MCF 10A (cell line): ENCODE measurements around the gene HERC2. TPM values are rescaled to one million over a fixed set of nuclear protein-coding genes. Genes with fewer than 3 reads are reported as not detected.

Source experiments
- BruUV-seq: library from RNA; stranded (reverse); fragments of 400-500 nt; replicated peaks from 2 replicates; lab custom pipeline; 2021; lab: Mats Ljungman, UMichigan
- CTCF ChIA-PET: fragments of 300-600 bp; sonication (Branson Sonifier 250); formaldehyde crosslinking; extraction: SDS; loops from one replicate; lab custom pipeline; 2021; ENCODE audit warnings: antibody characterized with exemption, inconsistent platforms; lab: Yijun Ruan, JAX
- POLR2A ChIA-PET: fragments of 300-600, 350-650 bp; sonication (Branson Sonifier 250); formaldehyde crosslinking; extraction: SDS; loops from one replicate; lab custom pipeline; 2020; ENCODE audit warnings: antibody characterized with exemption, inconsistent platforms; lab: Yijun Ruan, JAX
- DNase-seq: peaks from one replicate; pipeline ENCODE4 v3.0.0-alpha.2; 2018; ENCODE audit not compliant: unreplicated experiment
- H3K27ac Mint-ChIP-seq: one replicate; pipeline ENCODE4 v1.8.0; 2022; ENCODE audit warnings: mild to moderate bottlenecking, low read depth, mixed read lengths; ENCODE audit not compliant: unreplicated experiment
- H3K27me3 Mint-ChIP-seq: one replicate; pipeline ENCODE4 v1.8.0; 2022; ENCODE audit warnings: mixed read lengths; ENCODE audit not compliant: insufficient read depth, unreplicated experiment
- H3K36me3 Mint-ChIP-seq: one replicate; pipeline ENCODE4 v1.8.0; 2022; ENCODE audit warnings: mild to moderate bottlenecking, moderate library complexity, mixed read lengths; ENCODE audit not compliant: insufficient read depth, unreplicated experiment
- H3K4me1 Mint-ChIP-seq: one replicate; pipeline ENCODE4 v1.8.0; 2022; ENCODE audit warnings: mixed read lengths; ENCODE audit not compliant: insufficient read depth, unreplicated experiment
- H3K4me3 Mint-ChIP-seq: one replicate; pipeline ENCODE4 v1.8.0; 2022; ENCODE audit warnings: mild to moderate bottlenecking, moderate library complexity, mixed read lengths; ENCODE audit not compliant: unreplicated experiment
- H3K9me3 Mint-ChIP-seq: one replicate; pipeline ENCODE4 v1.8.0; 2022; ENCODE audit warnings: mixed read lengths; ENCODE audit not compliant: unreplicated experiment
- intact Hi-C: fragments of 100-400 bp; cut with micrococcal nuclease; formaldehyde crosslinking; loops from 2 replicates; pipeline ENCODE4 v1.14.1; 2022
- total RNA-seq: library from RNA; stranded (reverse); gene quantifications from 2 replicates; pipeline ENCODE4 v1.2.3, GENCODE V29; 2022
- TF ChIP-seq, protein P1 (sequence below): fragments of 200-600 bp; IDR thresholded peaks from one replicate; pipeline ENCODE4 v1.8.0; 2022; ENCODE audit warnings: antibody characterized with exemption, mild to moderate bottlenecking; ENCODE audit not compliant: unreplicated experiment

Gene HERC2
- total RNA-seq, 1 experiment from 2014 or later, result 65.2 TPM

DNA sequence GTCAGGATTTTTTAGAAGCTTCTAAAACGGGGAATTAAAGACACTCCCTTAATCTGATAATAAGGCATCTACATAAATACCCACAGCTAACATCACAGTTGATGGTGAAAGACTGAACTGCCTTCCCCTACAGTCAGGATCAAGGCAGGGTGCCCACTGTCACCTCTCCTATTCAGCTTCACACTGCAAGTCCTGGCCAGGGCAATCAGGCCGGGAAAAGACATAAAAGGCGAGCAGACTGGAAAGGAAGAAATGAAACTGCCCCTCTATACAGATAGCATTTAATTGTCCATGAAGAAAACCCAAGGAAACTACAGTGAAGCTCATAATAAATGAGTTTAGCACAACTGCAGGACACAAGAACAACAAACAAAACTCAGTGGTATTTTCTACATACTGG is 61.7 kb downstream of the HERC2 start:
- Mint-ChIP-seq H3K27me3 (no peaks in the 10 kb centered on the region), H3K36me3 (peaks cover 74% of the 10 kb centered on the region), H3K27ac (no peak overlapping the region), H3K9me3 (no peaks in the 10 kb centered on the region), H3K4me3 (no peak overlapping the region), H3K4me1 (no peaks in the 10 kb centered on the region)
- intact Hi-C loops, result no loop called here
- TF ChIP-seq, protein P1, sequence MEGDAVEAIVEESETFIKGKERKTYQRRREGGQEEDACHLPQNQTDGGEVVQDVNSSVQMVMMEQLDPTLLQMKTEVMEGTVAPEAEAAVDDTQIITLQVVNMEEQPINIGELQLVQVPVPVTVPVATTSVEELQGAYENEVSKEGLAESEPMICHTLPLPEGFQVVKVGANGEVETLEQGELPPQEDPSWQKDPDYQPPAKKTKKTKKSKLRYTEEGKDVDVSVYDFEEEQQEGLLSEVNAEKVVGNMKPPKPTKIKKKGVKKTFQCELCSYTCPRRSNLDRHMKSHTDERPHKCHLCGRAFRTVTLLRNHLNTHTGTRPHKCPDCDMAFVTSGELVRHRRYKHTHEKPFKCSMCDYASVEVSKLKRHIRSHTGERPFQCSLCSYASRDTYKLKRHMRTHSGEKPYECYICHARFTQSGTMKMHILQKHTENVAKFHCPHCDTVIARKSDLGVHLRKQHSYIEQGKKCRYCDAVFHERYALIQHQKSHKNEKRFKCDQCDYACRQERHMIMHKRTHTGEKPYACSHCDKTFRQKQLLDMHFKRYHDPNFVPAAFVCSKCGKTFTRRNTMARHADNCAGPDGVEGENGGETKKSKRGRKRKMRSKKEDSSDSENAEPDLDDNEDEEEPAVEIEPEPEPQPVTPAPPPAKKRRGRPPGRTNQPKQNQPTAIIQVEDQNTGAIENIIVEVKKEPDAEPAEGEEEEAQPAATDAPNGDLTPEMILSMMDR, result no peak
- no peak for DNase-seq
- BruUV-seq, result no TSS peak
- CTCF ChIA-PET, result interaction anchor here (0.6 kb wide), 3 partner anchors 9 to 1486 kb away, joined by 3 to 4 read pairs (median 3); no protein-coding TSS in a partner anchor
- POLR2A ChIA-PET, result no interaction called here

- BruUV-seq, result no TSS peak
- intact Hi-C loops, result no loop called here
- peaks cover 74% of the 10 kb centered on the region for H3K36me3 Mint-ChIP-seq
- no peak overlapping the region for H3K27ac Mint-ChIP-seq
- no peaks in the 10 kb centered on the region for H3K9me3 Mint-ChIP-seq
- TF ChIP-seq, protein P1, result no peak
- ChIA-PET CTCF (no interaction called here), POLR2A (no interaction called here)
- no peaks in the 10 kb centered on the region for H3K27me3 Mint-ChIP-seq
- H3K4me1 Mint-ChIP-seq, result no peaks in the 10 kb centered on the region
- no peak overlapping the region for H3K4me3 Mint-ChIP-seq
- no peak for DNase-seq
Measured at GRCh38 chr15:28255965-28256364, 66.0 kb downstream of the HERC2 start.

- CTCF ChIA-PET, result no interaction called here
- BruUV-seq, result no TSS peak
- POLR2A ChIA-PET, result no interaction called here
- intact Hi-C loops, result no loop called here
- no peak for DNase-seq
- Mint-ChIP-seq H3K36me3 (peaks cover 75% of the 10 kb centered on the region), H3K27me3 (no peaks in the 10 kb centered on the region), H3K9me3 (no peaks in the 10 kb centered on the region), H3K4me1 (no peaks in the 10 kb centered on the region), H3K27ac (no peak overlapping the region), H3K4me3 (no peak overlapping the region)
- TF ChIP-seq, protein P1, result no peak
Measured at GRCh38 chr15:28252831-28253230, 69.1 kb downstream of the HERC2 start.

GRCh38 chr15:28246605-28247004 is 75.4 kb downstream of the HERC2 start:
- intact Hi-C loops, result no loop called here
- TF ChIP-seq, protein P1, result no peak
- ChIA-PET CTCF (interaction anchor here (0.6 kb wide), 2 partner anchors 25 to 29 kb away, joined by 3 read pairs; no protein-coding TSS in a partner anchor), POLR2A (no interaction called here)
- no TSS peak for BruUV-seq
- H3K27ac Mint-ChIP-seq, result no peak overlapping the region
- H3K9me3 Mint-ChIP-seq, result no peaks in the 10 kb centered on the region
- no peak overlapping the region for H3K4me3 Mint-ChIP-seq
- DNase-seq, result no peak
- no peaks in the 10 kb centered on the region for H3K4me1 Mint-ChIP-seq
- H3K27me3 Mint-ChIP-seq, result no peaks in the 10 kb centered on the region
- H3K36me3 Mint-ChIP-seq, result peaks cover 69% of the 10 kb centered on the region
